ENCODE results near the gene LRRC53. TPM values are rescaled to one million over a fixed set of nuclear protein-coding genes. Genes with fewer than 3 reads are reported as not detected.

Gene LRRC53
- total RNA-seq, 1 experiment from 2014 or later = not detected

- in situ Hi-C loops (cut with HindIII; ENCODE audit: low pct_unique_long_range_greater_than_20kb, low sequenced_read_pairs) = no loop called here
Measured at GRCh38 chr1:74470251-74470650, 42.2 kb downstream of the LRRC53 start.

DNA sequence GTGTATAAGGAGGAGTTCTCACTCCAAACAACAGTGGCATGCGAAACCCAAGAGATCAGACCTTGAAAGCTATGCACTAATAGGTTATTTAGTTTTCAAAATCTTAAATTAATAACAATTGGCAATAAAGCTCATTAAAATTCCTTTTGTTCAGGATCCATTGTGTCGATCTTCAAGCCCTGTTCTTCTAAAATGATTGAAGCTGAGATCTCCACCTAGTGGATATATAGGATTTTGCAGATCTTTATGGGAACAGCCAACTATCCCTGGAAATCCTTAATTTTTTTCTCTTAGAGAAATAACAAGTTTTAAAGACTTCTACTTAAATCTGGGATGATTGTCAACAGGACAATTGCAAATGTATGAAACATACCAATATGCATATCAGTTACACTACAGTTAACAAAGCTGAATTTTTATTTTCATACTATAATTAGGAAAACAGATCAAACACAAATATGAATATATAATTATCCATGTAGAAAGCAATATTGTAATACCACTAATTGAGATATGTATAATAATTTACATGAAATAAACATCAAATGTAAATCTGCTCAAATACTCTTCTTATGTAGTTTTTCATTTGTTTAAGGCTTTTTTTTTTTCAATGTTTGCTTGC, 43.3 kb downstream of the LRRC53 start:
- H3K4me3 ChIP-seq (ENCODE audit: low read depth in 2 of 2, low read length in 2 of 2) = no peak overlapping the region
- CTCF ChIA-PET = interaction anchor here (0.6 kb wide), 1 partner anchor 220 kb away, joined by 3 read pairs; no protein-coding TSS in a partner anchor
- no peaks in the 10 kb centered on the region for H3K4me1 ChIP-seq (ENCODE audit: control insufficient read depth, insufficient read depth, low read length)
- no peaks in the 10 kb centered on the region for H3K36me3 ChIP-seq (ENCODE audit: control insufficient read depth, insufficient read depth, low read length)
- ATAC-seq (no peak), DNase-seq (ENCODE audit: low read depth, low spot score) (peak; percentile 18)
- intact Hi-C loops (cut with micrococcal nuclease; ENCODE audit: unreplicated experiment) (no loop called here), in situ Hi-C loops (cut with HindIII; ENCODE audit: low pct_unique_long_range_greater_than_20kb, low sequenced_read_pairs) (no loop called here)
- no peak overlapping the region for H3K27ac ChIP-seq (ENCODE audit: low read length)
- POLR2A ChIA-PET = no interaction called here
- H3K27me3 ChIP-seq (ENCODE audit: control insufficient read depth, insufficient read depth, low read length) = no peaks in the 10 kb centered on the region; the same call in 1 of the 2 replicates
- no peak for TF ChIP-seq TCF7L2 (IDR thresholded peaks at IDR 0.05; ENCODE audit: low read depth, low read length)
- TF ChIP-seq, protein P1, sequence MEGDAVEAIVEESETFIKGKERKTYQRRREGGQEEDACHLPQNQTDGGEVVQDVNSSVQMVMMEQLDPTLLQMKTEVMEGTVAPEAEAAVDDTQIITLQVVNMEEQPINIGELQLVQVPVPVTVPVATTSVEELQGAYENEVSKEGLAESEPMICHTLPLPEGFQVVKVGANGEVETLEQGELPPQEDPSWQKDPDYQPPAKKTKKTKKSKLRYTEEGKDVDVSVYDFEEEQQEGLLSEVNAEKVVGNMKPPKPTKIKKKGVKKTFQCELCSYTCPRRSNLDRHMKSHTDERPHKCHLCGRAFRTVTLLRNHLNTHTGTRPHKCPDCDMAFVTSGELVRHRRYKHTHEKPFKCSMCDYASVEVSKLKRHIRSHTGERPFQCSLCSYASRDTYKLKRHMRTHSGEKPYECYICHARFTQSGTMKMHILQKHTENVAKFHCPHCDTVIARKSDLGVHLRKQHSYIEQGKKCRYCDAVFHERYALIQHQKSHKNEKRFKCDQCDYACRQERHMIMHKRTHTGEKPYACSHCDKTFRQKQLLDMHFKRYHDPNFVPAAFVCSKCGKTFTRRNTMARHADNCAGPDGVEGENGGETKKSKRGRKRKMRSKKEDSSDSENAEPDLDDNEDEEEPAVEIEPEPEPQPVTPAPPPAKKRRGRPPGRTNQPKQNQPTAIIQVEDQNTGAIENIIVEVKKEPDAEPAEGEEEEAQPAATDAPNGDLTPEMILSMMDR (IDR thresholded peaks at IDR 0.05) = peak; percentile 67; the same call in 1 of the 2 replicates
- no TSS peak for BruUV-seq (replicated peaks)
- no peaks in the 10 kb centered on the region for H3K9me3 ChIP-seq (ENCODE audit: control insufficient read depth, insufficient read depth, low read depth, low read length)

More at GRCh38 chr1:74470251-74470650, 42.2 kb downstream of the LRRC53 start:
- Histone ChIP-seq H3K27me3 (ENCODE audit: control insufficient read depth, insufficient read depth, low read length) (no peaks in the 10 kb centered on the region; the same call in 1 of the 2 replicates), H3K36me3 (ENCODE audit: control insufficient read depth, insufficient read depth, low read length) (no peaks in the 10 kb centered on the region), H3K27ac (ENCODE audit: low read length) (no peak overlapping the region), H3K4me1 (ENCODE audit: control insufficient read depth, insufficient read depth, low read length) (no peaks in the 10 kb centered on the region), H3K4me3 (ENCODE audit: low read depth in 2 of 2, low read length in 2 of 2) (no peak overlapping the region), H3K9me3 (ENCODE audit: control insufficient read depth, insufficient read depth, low read depth, low read length) (no peaks in the 10 kb centered on the region)
- DNase-seq (ENCODE audit: low read depth, low spot score) (no peak), ATAC-seq (no peak)
- CTCF ChIA-PET = no interaction called here
- POLR2A ChIA-PET = interaction anchor here (1.0 kb wide), 1 partner anchor 32 kb away, joined by 4 read pairs; no protein-coding TSS in a partner anchor
- TF ChIP-seq, protein P1 (IDR thresholded peaks at IDR 0.05) = no peak
- TF ChIP-seq, protein P2, sequence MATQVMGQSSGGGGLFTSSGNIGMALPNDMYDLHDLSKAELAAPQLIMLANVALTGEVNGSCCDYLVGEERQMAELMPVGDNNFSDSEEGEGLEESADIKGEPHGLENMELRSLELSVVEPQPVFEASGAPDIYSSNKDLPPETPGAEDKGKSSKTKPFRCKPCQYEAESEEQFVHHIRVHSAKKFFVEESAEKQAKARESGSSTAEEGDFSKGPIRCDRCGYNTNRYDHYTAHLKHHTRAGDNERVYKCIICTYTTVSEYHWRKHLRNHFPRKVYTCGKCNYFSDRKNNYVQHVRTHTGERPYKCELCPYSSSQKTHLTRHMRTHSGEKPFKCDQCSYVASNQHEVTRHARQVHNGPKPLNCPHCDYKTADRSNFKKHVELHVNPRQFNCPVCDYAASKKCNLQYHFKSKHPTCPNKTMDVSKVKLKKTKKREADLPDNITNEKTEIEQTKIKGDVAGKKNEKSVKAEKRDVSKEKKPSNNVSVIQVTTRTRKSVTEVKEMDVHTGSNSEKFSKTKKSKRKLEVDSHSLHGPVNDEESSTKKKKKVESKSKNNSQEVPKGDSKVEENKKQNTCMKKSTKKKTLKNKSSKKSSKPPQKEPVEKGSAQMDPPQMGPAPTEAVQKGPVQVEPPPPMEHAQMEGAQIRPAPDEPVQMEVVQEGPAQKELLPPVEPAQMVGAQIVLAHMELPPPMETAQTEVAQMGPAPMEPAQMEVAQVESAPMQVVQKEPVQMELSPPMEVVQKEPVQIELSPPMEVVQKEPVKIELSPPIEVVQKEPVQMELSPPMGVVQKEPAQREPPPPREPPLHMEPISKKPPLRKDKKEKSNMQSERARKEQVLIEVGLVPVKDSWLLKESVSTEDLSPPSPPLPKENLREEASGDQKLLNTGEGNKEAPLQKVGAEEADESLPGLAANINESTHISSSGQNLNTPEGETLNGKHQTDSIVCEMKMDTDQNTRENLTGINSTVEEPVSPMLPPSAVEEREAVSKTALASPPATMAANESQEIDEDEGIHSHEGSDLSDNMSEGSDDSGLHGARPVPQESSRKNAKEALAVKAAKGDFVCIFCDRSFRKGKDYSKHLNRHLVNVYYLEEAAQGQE (IDR thresholded peaks at IDR 0.05; ENCODE audit: insufficient read depth in 1 of 2, low read depth in 2 of 2, low read length in 1 of 2) = no peak
- TF ChIP-seq SIN3A (IDR thresholded peaks at IDR 0.05; ENCODE audit: borderline replicate concordance, insufficient read depth, low read depth, low read length) (no peak), TCF7L2 (IDR thresholded peaks at IDR 0.05; ENCODE audit: low read depth, low read length) (no peak), POLR2AphosphoS5 (IDR thresholded peaks at IDR 0.05; ENCODE audit: low read depth, low read length) (no peak)
- BruUV-seq (replicated peaks) = no TSS peak
- intact Hi-C loops (cut with micrococcal nuclease; ENCODE audit: unreplicated experiment) = no loop called here
